GM23338 (cell line): ENCODE data around the gene NDUFB5. TPM values are rescaled to one million over a fixed set of nuclear protein-coding genes. Genes with fewer than 3 reads are reported as not detected.

Source experiments
- ATAC-seq: fragments of 200-7000 bp; cut with Tn5 transposase; 3 replicates; pipeline ENCODE4 v1.9.1; 2020
- DNase-seq: peaks from one replicate; pipeline ENCODE4 v3.0.0-alpha.2; 2015; ENCODE audit warnings: low spot score
- H2AFZ ChIP-seq: fragments of 200-600 bp; sonication (generic); 2 replicates; pipeline ENCODE4 v1.8.0; 2016; ENCODE audit warnings: antibody characterized with exemption, mild to moderate bottlenecking, moderate library complexity
- H3F3A ChIP-seq: fragments of 200-600 bp; sonication (generic); replicated peaks from 2 replicates; pipeline ENCODE4 v1.8.0; 2017; ENCODE audit warnings: antibody characterized with exemption, mixed run types, low read depth
- H3K27ac ChIP-seq: fragments of 200-600 bp; sonication (generic); 2 replicates; pipeline ENCODE4 v1.6.1; 2016; ENCODE audit warnings: low read depth
- H3K27me3 ChIP-seq: fragments of 200-600 bp; sonication (generic); 2 replicates; pipeline ENCODE4 v1.8.0; 2016; ENCODE audit warnings: mild to moderate bottlenecking, mixed run types, moderate library complexity; ENCODE audit not compliant: insufficient read depth
- H3K36me3 ChIP-seq: fragments of 200-600 bp; sonication (generic); 2 replicates; pipeline ENCODE4 v1.8.0; 2016; ENCODE audit warnings: mild to moderate bottlenecking; ENCODE audit not compliant: insufficient read depth
- H3K4me1 ChIP-seq: fragments of 200-600 bp; sonication (generic); 2 replicates; pipeline ENCODE4 v1.8.0; 2016; ENCODE audit warnings: mild to moderate bottlenecking, moderate library complexity; ENCODE audit not compliant: insufficient read depth
- H3K4me2 ChIP-seq: fragments of 200-600 bp; sonication (generic); 2 replicates; pipeline ENCODE4 v1.7.1; 2017; ENCODE audit warnings: mixed run types
- H3K4me3 ChIP-seq: fragments of 200-600 bp; sonication (generic); 2 replicates; pipeline ENCODE4 v1.6.1; 2016; ENCODE audit warnings: mixed run types
- H3K79me2 ChIP-seq: fragments of 200-600 bp; sonication (generic); replicated peaks from 2 replicates; pipeline ENCODE4 v1.8.0; 2017; ENCODE audit warnings: mild to moderate bottlenecking; ENCODE audit not compliant: insufficient read depth
- H3K9me2 ChIP-seq: fragments of 200-600 bp; sonication (generic); 2 replicates; pipeline ENCODE4 v1.8.0; 2017; ENCODE audit not compliant: insufficient read depth
- H4K20me1 ChIP-seq: fragments of 200-600 bp; sonication (generic); replicated peaks from 2 replicates; pipeline ENCODE4 v1.8.0; 2017; ENCODE audit warnings: mild to moderate bottlenecking; ENCODE audit not compliant: insufficient read depth
- H3K27ac Mint-ChIP-seq: 2 replicates; pipeline ENCODE4 v1.8.0; 2020; ENCODE audit warnings: inconsistent platforms, mild to moderate bottlenecking, moderate library complexity, mixed read lengths
- H3K27me3 Mint-ChIP-seq: 3 replicates; pipeline ENCODE4 v1.8.0; 2022; ENCODE audit warnings: low read depth, mild to moderate bottlenecking, moderate library complexity, mixed read lengths, inconsistent platforms; ENCODE audit not compliant: insufficient read depth, poor library complexity
- H3K36me3 Mint-ChIP-seq: 3 replicates; pipeline ENCODE4 v1.8.0; 2021; ENCODE audit warnings: low read depth, mild to moderate bottlenecking, inconsistent platforms, moderate library complexity, mixed read lengths
- H3K4me1 Mint-ChIP-seq: 3 replicates; pipeline ENCODE4 v1.8.0; 2020; ENCODE audit warnings: mild to moderate bottlenecking, inconsistent platforms, mixed read lengths
- H3K4me3 Mint-ChIP-seq: 3 replicates; pipeline ENCODE4 v1.8.0; 2021; ENCODE audit warnings: moderate library complexity, mild to moderate bottlenecking, inconsistent platforms, mixed read lengths
- H3K9me3 Mint-ChIP-seq: 3 replicates; pipeline ENCODE4 v1.8.0; 2020; ENCODE audit warnings: moderate library complexity, mild to moderate bottlenecking, inconsistent platforms, mixed read lengths
- CREB1 ChIP-seq: fragments of 250-450 bp; sonication (Bioruptor Pico); IDR thresholded peaks from 2 replicates; pipeline ENCODE4 v1.5.0; 2020; ENCODE audit warnings: low read depth, mild to moderate bottlenecking, moderate library complexity
- CTCF ChIP-seq, 2 experiments: fragments of 200-600 bp in 1 of 2; sonication (generic) in 1 of 2; conservative IDR thresholded peaks; 2 replicates each; pipeline versions ENCODE4 v1.5.1 to v1.6.1; 2016 to 2017; ENCODE audit warnings: antibody characterized with exemption in 2 of 2, low read depth in 2 of 2, mild to moderate bottlenecking in 2 of 2, moderate library complexity in 1 of 2
- ETS1 ChIP-seq: IDR thresholded peaks from 2 replicates; pipeline ENCODE4 v1.6.1; 2016; ENCODE audit warnings: antibody characterized with exemption
- EZH2 ChIP-seq: fragments of 200-600 bp; sonication (generic); IDR thresholded peaks from one replicate; pipeline ENCODE4 v1.8.0; 2017; ENCODE audit warnings: antibody characterized with exemption, mild to moderate bottlenecking, low read depth; ENCODE audit not compliant: unreplicated experiment
- EZH2phosphoT487 ChIP-seq: fragments of 200-600 bp; sonication (generic); IDR thresholded peaks from one replicate; pipeline ENCODE4 v1.8.1; 2018; ENCODE audit warnings: antibody characterized with exemption; ENCODE audit not compliant: unreplicated experiment
- JUNB ChIP-seq: IDR thresholded peaks from one replicate; pipeline ENCODE4 v1.6.1; 2016; ENCODE audit warnings: antibody characterized with exemption; ENCODE audit not compliant: unreplicated experiment
- NANOG ChIP-seq: IDR thresholded peaks from 2 replicates; pipeline ENCODE4 v1.6.1; 2016; ENCODE audit warnings: antibody characterized with exemption, borderline replicate concordance
- POLR2AphosphoS5 ChIP-seq: IDR thresholded peaks from 2 replicates; pipeline ENCODE4 v1.6.1; 2016; ENCODE audit warnings: antibody characterized with exemption, low read depth
- REST ChIP-seq: IDR thresholded peaks from one replicate; pipeline ENCODE4 v1.6.1; 2018; ENCODE audit warnings: antibody characterized with exemption; ENCODE audit not compliant: unreplicated experiment
- STAT1 ChIP-seq: IDR thresholded peaks from one replicate; pipeline ENCODE4 v1.6.1; 2016; ENCODE audit warnings: antibody characterized with exemption; ENCODE audit not compliant: unreplicated experiment
- ZNF114 ChIP-seq: fragments of 250-450 bp; sonication (Bioruptor Pico); IDR thresholded peaks from 2 replicates; pipeline ENCODE4 v1.5.0; 2020; ENCODE audit warnings: mild to moderate bottlenecking, moderate library complexity
- ZNF331 ChIP-seq: fragments of 250-450 bp; sonication (Bioruptor Pico); IDR thresholded peaks from 2 replicates; pipeline ENCODE4 v1.5.0; 2020; ENCODE audit warnings: low read depth, mild to moderate bottlenecking, moderate library complexity
- ZNF462 ChIP-seq: fragments of 250-450 bp; sonication (Bioruptor Pico); IDR thresholded peaks from 2 replicates; pipeline ENCODE4 v1.5.0; 2020; ENCODE audit warnings: mild to moderate bottlenecking, moderate library complexity
- polyA plus RNA-seq: library from polyadenylated mRNA; unstranded; fragments of >200 nt; fragmentation: Nextera tagmentation; extraction: Ambion mirVana; gene quantifications from 2 replicates; pipeline ENCODE4 v1.2.1, GENCODE V29; 2016
- total RNA-seq: library from RNA; depleted of rRNA; stranded (reverse); fragments of >200 nt; shearing (Covaris generic); gene quantifications from 2 replicates; pipeline ENCODE4 v1.2.3, GENCODE V29; 2014

The NDUFB5 gene
- total and polyA plus RNA-seq, 2 experiments from 2014 or later = 65.4 to 113 TPM

- peaks cover 23% of the 10 kb centered on the region for H3K79me2 ChIP-seq
- H3K4me1 Mint-ChIP-seq = peaks cover 5% of the 10 kb centered on the region; the same call in 1 of the 3 replicates
- no peak overlapping the region for H3K27ac Mint-ChIP-seq
- no peaks in the 10 kb centered on the region for H3K36me3 Mint-ChIP-seq
- no peaks in the 10 kb centered on the region for H3K9me3 Mint-ChIP-seq
- ATAC-seq (no peak), DNase-seq (no peak)
- H3K4me1 ChIP-seq = no peaks in the 10 kb centered on the region
- H3K27ac ChIP-seq = no peak overlapping the region
- no peak for TF ChIP-seq NANOG
- TF ChIP-seq ZNF114 (CRISPR knock-in tag) = no peak
- TF ChIP-seq EZH2 = no peak
- TF ChIP-seq REST = no peak
- TF ChIP-seq ZNF331 (CRISPR knock-in tag) = no peak
- TF ChIP-seq ZNF462 (CRISPR knock-in tag) = no peak
- TF ChIP-seq CREB1 = no peak
- TF ChIP-seq STAT1 = no peak
- no peak for TF ChIP-seq JUNB
- no peak for TF ChIP-seq EZH2phosphoT487
- no peak for TF ChIP-seq CTCF (conservative IDR thresholded peaks at IDR 0.05; ENCODE audit: low read depth in 2 of 2)
- TF ChIP-seq POLR2AphosphoS5 = no peak
- no peak for TF ChIP-seq ETS1
- H3K4me3 ChIP-seq = no peak overlapping the region
- H4K20me1 ChIP-seq = peaks cover 21% of the 10 kb centered on the region
- no peaks in the 10 kb centered on the region for H3F3A ChIP-seq
- peaks cover 11% of the 10 kb centered on the region for H3K27me3 Mint-ChIP-seq
- no peak overlapping the region for H3K4me2 ChIP-seq
- no peaks in the 10 kb centered on the region for H3K27me3 ChIP-seq
- H2AFZ ChIP-seq = no peak overlapping the region
- H3K9me2 ChIP-seq = no peaks in the 10 kb centered on the region
- H3K36me3 ChIP-seq = no peaks in the 10 kb centered on the region
- no peak overlapping the region for H3K4me3 Mint-ChIP-seq
Observed at GRCh38 chr3:179560791-179561190, 43.8 kb upstream of the NDUFB5 start.
